Astrocyte (in vitro differentiated cells and primary cell): Measurements from ENCODE around the gene SPINK4.

Source experiments
- CTCF ChIP-seq: IDR thresholded peaks from 2 replicates; pipeline ENCODE4 v1.5.1; 2011; ENCODE audit warnings: low read depth, mild to moderate bottlenecking, inconsistent platforms, low read length, moderate library complexity; ENCODE audit not compliant: insufficient read depth
- EZH2 ChIP-seq: IDR thresholded peaks from 2 replicates; pipeline ENCODE4 v1.6.1; 2012; ENCODE audit warnings: mild to moderate bottlenecking, low read length, inconsistent platforms; ENCODE audit not compliant: insufficient read depth

- TF ChIP-seq CTCF (no peak), EZH2 (no peak)
Measured at GRCh38 chr9:33277484-33277883, 37.5 kb downstream of the SPINK4 start.
